HepG2 (cell line): ENCODE results near the gene ACAT2. TPM values are rescaled to one million over a fixed set of nuclear protein-coding genes. Genes with fewer than 3 reads are reported as not detected.

ENCODE experiments used
- ATAC-seq: fragments of 200-7000 bp; cut with Tn5 transposase; 3 replicates; pipeline ENCODE4 v1.9.1; 2020; ENCODE audit warnings: mild to moderate bottlenecking, moderate library complexity
- BruUV-seq: library from RNA; stranded (reverse); fragments of 400-500 nt; replicated peaks from 2 replicates; lab custom pipeline; 2021; lab: Mats Ljungman, UMichigan
- CTCF ChIA-PET: fragments of 300-600 bp; formaldehyde crosslinking; extraction: SDS; loops from one replicate; lab custom pipeline; 2021; ENCODE audit warnings: low total read pairs, inconsistent platforms, low intra/inter-chr PET ratio; lab: Yijun Ruan, JAX
- POLR2A ChIA-PET: fragments of 350-600 bp; sonication (Branson Sonifier 250); formaldehyde crosslinking; loops from one replicate; lab custom pipeline; 2020; ENCODE audit warnings: antibody characterized with exemption, inconsistent platforms; lab: Yijun Ruan, JAX
- DNase-seq: peaks from one replicate; pipeline ENCODE4 v3.0.0-alpha.2; 2015; ENCODE audit warnings: low spot score
- FAIRE-seq: peaks from 3 replicates; lab custom pipeline; 2011; peaks lifted over from hg19 to GRCh38; lab: Jason Lieb, UNC
- H2AFZ ChIP-seq: one replicate; pipeline ENCODE4 v1.6.1; 2011; ENCODE audit warnings: low read length, inconsistent platforms
- H3K27ac ChIP-seq: fragments of 300-600 bp; 3 replicates; pipeline ENCODE4 v1.8.0; 2011; ENCODE audit warnings: mixed run types, mild to moderate bottlenecking, mixed read lengths, low read length, inconsistent platforms; ENCODE audit not compliant: insufficient read depth; ENCODE audit errors: extremely low read length
- H3K27me3 ChIP-seq, 2 experiments: fragments of 200-600 bp in 1 of 2; 2 replicates in 1 of 2; 3 replicates in 1 of 2; pipeline versions ENCODE4 v1.6.0 to v1.8.0; 2011; ENCODE audit warnings: low read length in 2 of 2, mild to moderate bottlenecking in 2 of 2, moderate library complexity in 2 of 2, inconsistent platforms in 1 of 2; ENCODE audit not compliant: insufficient read depth in 2 of 2, control insufficient read depth in 1 of 2
- H3K36me3 ChIP-seq, 2 experiments: fragments of 200-600 bp in 1 of 2; replicated peaks in 1 of 2; 2 replicates in 1 of 2; 3 replicates in 1 of 2; pipeline versions ENCODE4 v1.5.1 to v1.8.0; 2011; ENCODE audit warnings: low read length in 2 of 2, inconsistent platforms in 1 of 2; ENCODE audit not compliant: insufficient read depth in 2 of 2, control insufficient read depth in 1 of 2
- H3K4me1 ChIP-seq: 2 replicates; pipeline ENCODE4 v1.5.1; 2012; ENCODE audit warnings: low read length, inconsistent platforms; ENCODE audit not compliant: insufficient read depth
- H3K4me2 ChIP-seq: 2 replicates; pipeline ENCODE4 v1.6.0; 2011; ENCODE audit warnings: low read depth, low read length, inconsistent platforms
- H3K4me3 ChIP-seq, 3 experiments: fragments of 200-600 bp in 1 of 3; sonication (generic), shearing (Covaris generic) in 1 of 3; replicated peaks in 1 of 3; 2 replicates each; pipeline ENCODE4 v1.5.1; 2011 to 2016; ENCODE audit warnings: low read length in 3 of 3, inconsistent platforms in 2 of 3, low read depth in 2 of 3, mild to moderate bottlenecking in 2 of 3, control low read depth in 1 of 3, mixed read lengths in 1 of 3; ENCODE audit not compliant: insufficient read depth in 1 of 3
- H3K79me2 ChIP-seq: one replicate; pipeline ENCODE4 v1.6.1; 2011; ENCODE audit warnings: low read length, inconsistent platforms; ENCODE audit not compliant: insufficient read depth
- H3K9ac ChIP-seq: 2 replicates; pipeline ENCODE4 v1.6.0; 2011; ENCODE audit warnings: mild to moderate bottlenecking, low read depth, low read length, inconsistent platforms; ENCODE audit not compliant: insufficient read depth
- H3K9me3 ChIP-seq: 2 replicates; pipeline ENCODE4 v1.5.1; 2012; ENCODE audit warnings: mild to moderate bottlenecking, low read length
- H4K20me1 ChIP-seq: 2 replicates; pipeline ENCODE4 v1.6.0; 2011; ENCODE audit warnings: inconsistent platforms, mild to moderate bottlenecking, low read length, moderate library complexity; ENCODE audit not compliant: insufficient read depth
- ATM ChIP-seq: fragments of 450-650 bp; IDR thresholded peaks from 2 replicates; pipeline ENCODE4 v1.7.1; 2017; ENCODE audit warnings: mild to moderate bottlenecking, borderline replicate concordance
- HNF4G ChIP-seq, 2 experiments: sonication (generic) in 1 of 2; formaldehyde crosslinking in 1 of 2; IDR thresholded peaks; 2 replicates each; pipeline versions ENCODE4 v1.4.0 to v1.6.1; 2011 to 2020; ENCODE audit warnings: borderline replicate concordance in 2 of 2, low read depth in 2 of 2, mild to moderate bottlenecking in 2 of 2, low read length in 1 of 2, missing genetic modification reagents in 1 of 2, moderate library complexity in 1 of 2
- HOXA9 ChIP-seq: sonication (generic); formaldehyde crosslinking; IDR thresholded peaks from 2 replicates; pipeline ENCODE4 v1.8.1; 2022; ENCODE audit warnings: missing genetic modification reagents, mild to moderate bottlenecking, moderate library complexity, borderline replicate concordance
- MAFK ChIP-seq, 2 experiments: IDR thresholded peaks in 1 of 2; conservative IDR thresholded peaks in 1 of 2; 2 replicates each; pipeline ENCODE4 v1.6.1; 2011; ENCODE audit warnings: improper control_type of control experiment in 2 of 2, low read length in 2 of 2
- MAZ ChIP-seq, 2 experiments: sonication (generic) in 1 of 2; formaldehyde crosslinking in 1 of 2; IDR thresholded peaks; 2 replicates each; pipeline versions ENCODE4 v1.5.0 to v1.6.1; 2012 to 2020; ENCODE audit warnings: low read depth in 2 of 2, mild to moderate bottlenecking in 2 of 2, borderline replicate concordance in 1 of 2, improper control_type of control experiment in 1 of 2, low read length in 1 of 2, missing genetic modification reagents in 1 of 2, moderate library complexity in 1 of 2
- NFE2L2 ChIP-seq: fragments of 150-350 bp; IDR thresholded peaks from 2 replicates; pipeline ENCODE4 v1.6.1; 2014; ENCODE audit warnings: low read length
- ZBTB20 ChIP-seq: sonication (generic); formaldehyde crosslinking; IDR thresholded peaks from 2 replicates; pipeline ENCODE4 v1.8.1; 2023; ENCODE audit warnings: missing genetic modification reagents, low read depth, mild to moderate bottlenecking, borderline replicate concordance
- ZNF292 ChIP-seq: sonication (generic); formaldehyde crosslinking; IDR thresholded peaks from 2 replicates; pipeline ENCODE4 v1.8.1; 2022; ENCODE audit warnings: mild to moderate bottlenecking, low read depth, missing genetic modification reagents, borderline replicate concordance
- ZNF33A ChIP-seq: sonication (generic); formaldehyde crosslinking; IDR thresholded peaks from 2 replicates; pipeline ENCODE4 v1.5.1; 2020; ENCODE audit warnings: missing genetic modification reagents, mild to moderate bottlenecking, moderate library complexity, borderline replicate concordance
- ZSCAN31 ChIP-seq: sonication (generic); formaldehyde crosslinking; IDR thresholded peaks from 2 replicates; pipeline ENCODE4 v1.5.0; 2020; ENCODE audit warnings: low read depth, mild to moderate bottlenecking, missing genetic modification reagents
- WGBS: methylation state at CpG from one replicate; pipeline ENCODE4 v1.1.6; 2017; ENCODE audit warnings: low lambda C conversion rate; 5-methylcytosine and 5-hydroxymethylcytosine counted together
- in situ Hi-C: cut with HindIII; loops from 2 replicates; pipeline ENCODE4 v1.10.0; 2017; ENCODE audit warnings: low pct_unique_long_range_greater_than_20kb; ENCODE audit not compliant: extremely low pct_ligation_motif_present
- intact Hi-C: fragments of 100-400 bp; cut with micrococcal nuclease; formaldehyde crosslinking; loops from one replicate; pipeline ENCODE4 v1.10.0; 2022; ENCODE audit not compliant: unreplicated experiment
- polyA plus RNA-seq, 8 experiments: library from polyadenylated mRNA; depleted of rRNA in 3 of 8; stranded (reverse) in 7 of 8; unstranded in 1 of 8; fragments of >200 nt; fragmentation: Illumina TruSeq in 4 of 8; extraction: Trizol in 4 of 8; gene quantifications; 2 replicates each; pipeline versions ENCODE4 v1.2.1 to v1.2.3, GENCODE V29; 2011 to 2016; ENCODE audit warnings: low read depth in 4 of 8, missing spikeins in 1 of 8, mixed read lengths in 1 of 8; ENCODE audit not compliant: insufficient read depth in 1 of 8
- total RNA-seq, 5 experiments: library from RNA; depleted of rRNA; stranded (reverse); fragments of >200 nt; fragmentation: Illumina TruSeq; extraction: Trizol; gene quantifications; 2 replicates each; pipeline ENCODE4 v1.2.3, GENCODE V29; 2016; ENCODE audit warnings: low read depth in 1 of 5

The ACAT2 gene
- total and polyA plus RNA-seq, 2 of the 13 experiments (the other 11 are each of a cell fraction or from before 2014, with no cell fraction given): 121 to 534 TPM

- Histone ChIP-seq H3K4me1 (no peaks in the 10 kb centered on the region), H3K9ac (no peak overlapping the region), H3K36me3 (peaks cover 26 to 90% of the 10 kb centered on the region in 2 experiments), H2AFZ (no peak overlapping the region), H3K79me2 (peaks cover 56% of the 10 kb centered on the region), H4K20me1 (peaks cover 22% of the 10 kb centered on the region), H3K4me3 (no peak overlapping the region), H3K27me3 (no peaks in the 10 kb centered on the region), H3K27ac (peak overlapping the region; percentile 22), H3K4me2 (no peak overlapping the region), H3K9me3 (no peaks in the 10 kb centered on the region)
- TF ChIP-seq NFE2L2: peak; percentile 78
- no peak for TF ChIP-seq MAZ (IDR thresholded peaks at IDR 0.05; ENCODE audit: borderline replicate concordance, low read depth, low read length)
- TF ChIP-seq MAZ (CRISPR knock-in tag; IDR thresholded peaks at IDR 0.05; ENCODE audit: low read depth): no peak
- no peak for TF ChIP-seq ZBTB20 (CRISPR knock-in tag)
- TF ChIP-seq MAFK (conservative IDR thresholded peaks at IDR 0.05 in 1 of 2, IDR thresholded peaks at IDR 0.05 in 1 of 2; ENCODE audit: low read length in 2 of 2): 0 out of 4 replicates have a peak, but pooled peaks have one; percentile 10 to 32
- CTCF ChIA-PET: no interaction called here
- DNase-seq (no peak), ATAC-seq (no peak), FAIRE-seq (no peak)
- WGBS: 94% methylated on average over 1 of the region's 1 CpG
- POLR2A ChIA-PET: interaction anchor here (0.6 to 2.4 kb wide), 3 partner anchors 15 to 209 kb away, joined by 3 to 8 read pairs (median 3); partner anchors contain the start of genes SOD2 and WTAP
- intact Hi-C loops (no loop called here), in situ Hi-C loops (no loop called here)
- BruUV-seq: no TSS peak
These were observed 19.7 kb upstream of the ACAT2 start for GRCh38 chr6:159742165-159742564.

- Histone ChIP-seq H3K4me2 (no peak overlapping the region), H2AFZ (no peak overlapping the region), H3K36me3 (peaks cover 29 to 89% of the 10 kb centered on the region in 2 experiments), H3K4me3 (no peak overlapping the region), H3K4me1 (no peaks in the 10 kb centered on the region), H3K79me2 (peaks cover 30% of the 10 kb centered on the region), H3K27me3 (no peaks in the 10 kb centered on the region), H3K9ac (no peak overlapping the region), H4K20me1 (0 out of 2 replicates have a peak, but pooled peaks cover 4% of the 10 kb centered on the region), H3K9me3 (no peaks in the 10 kb centered on the region), H3K27ac (no peak overlapping the region)
- ATAC-seq (no peak), DNase-seq (no peak), FAIRE-seq (no peak)
- no TSS peak for BruUV-seq
- TF ChIP-seq ATM (no peak), ZNF292 (CRISPR knock-in tag) (no peak), ZNF33A (CRISPR knock-in tag) (no peak), HNF4G (IDR thresholded peaks at IDR 0.05; ENCODE audit: borderline replicate concordance, low read depth, low read length) (no peak), HNF4G (CRISPR knock-in tag; IDR thresholded peaks at IDR 0.05; ENCODE audit: borderline replicate concordance, low read depth) (no peak), ZSCAN31 (no peak), HOXA9 (CRISPR knock-in tag) (no peak)
- ChIA-PET CTCF (no interaction called here), POLR2A (interaction anchor here (1.1 kb wide), 1 partner anchor 13 kb away, joined by 3 read pairs; no protein-coding TSS in a partner anchor)
- 98% methylated on average over 7 of the region's 7 CpGs for WGBS
- in situ Hi-C loops (no loop called here), intact Hi-C loops (no loop called here)
These were observed 16.8 kb upstream of the ACAT2 start for GRCh38 chr6:159745081-159745480.
